T-helper 2 cell treated with Interferon-gamma antibody and Interleukin-4, amounts not matched to agents 5 μg/mL and 100 μg/mL, for 36 hours (primary cell): ENCODE measurements around the gene BOLL.
A peak's percentile ranks its signal among the peaks of the same experiment; 100 is the strongest.
"Not testable (repeated sequence)": the region's sequence is repeated elsewhere in the genome, so short reads cannot be mapped to it uniquely, and the experiment has no call there.

Experiments
- DNase-seq: peaks from one replicate; pipeline ENCODE4 v3.0.0; 2021; ENCODE audit warnings: low spot score
- H3K27ac Mint-ChIP-seq: one replicate; pipeline ENCODE4 v1.8.0; 2021; ENCODE audit warnings: mild to moderate bottlenecking, mixed read lengths
- H3K27me3 Mint-ChIP-seq: one replicate; pipeline ENCODE4 v1.8.0; 2021; ENCODE audit warnings: low read depth, mixed read lengths
- H3K36me3 Mint-ChIP-seq: one replicate; pipeline ENCODE4 v1.8.0; 2021; ENCODE audit warnings: low read depth, mixed read lengths
- H3K4me1 Mint-ChIP-seq: one replicate; pipeline ENCODE4 v1.8.0; 2021; ENCODE audit warnings: low read depth, mixed read lengths
- H3K4me3 Mint-ChIP-seq: one replicate; pipeline ENCODE4 v1.8.0; 2022; ENCODE audit warnings: mild to moderate bottlenecking, moderate library complexity, mixed read lengths
- H3K9me3 Mint-ChIP-seq: one replicate; pipeline ENCODE4 v1.8.0; 2021; ENCODE audit warnings: mixed read lengths

The BOLL gene

GRCh38 chr2:197760293-197760657 lies 24.8 kb downstream of the BOLL start:
- no peak for DNase-seq
- Mint-ChIP-seq H3K4me1 (no peaks in the 10 kb centered on the region), H3K36me3 (no peaks in the 10 kb centered on the region), H3K4me3 (no peak overlapping the region), H3K27ac (no peak overlapping the region), H3K9me3 (peaks cover 14% of the 10 kb centered on the region), H3K27me3 (peaks cover 25% of the 10 kb centered on the region)

DNA sequence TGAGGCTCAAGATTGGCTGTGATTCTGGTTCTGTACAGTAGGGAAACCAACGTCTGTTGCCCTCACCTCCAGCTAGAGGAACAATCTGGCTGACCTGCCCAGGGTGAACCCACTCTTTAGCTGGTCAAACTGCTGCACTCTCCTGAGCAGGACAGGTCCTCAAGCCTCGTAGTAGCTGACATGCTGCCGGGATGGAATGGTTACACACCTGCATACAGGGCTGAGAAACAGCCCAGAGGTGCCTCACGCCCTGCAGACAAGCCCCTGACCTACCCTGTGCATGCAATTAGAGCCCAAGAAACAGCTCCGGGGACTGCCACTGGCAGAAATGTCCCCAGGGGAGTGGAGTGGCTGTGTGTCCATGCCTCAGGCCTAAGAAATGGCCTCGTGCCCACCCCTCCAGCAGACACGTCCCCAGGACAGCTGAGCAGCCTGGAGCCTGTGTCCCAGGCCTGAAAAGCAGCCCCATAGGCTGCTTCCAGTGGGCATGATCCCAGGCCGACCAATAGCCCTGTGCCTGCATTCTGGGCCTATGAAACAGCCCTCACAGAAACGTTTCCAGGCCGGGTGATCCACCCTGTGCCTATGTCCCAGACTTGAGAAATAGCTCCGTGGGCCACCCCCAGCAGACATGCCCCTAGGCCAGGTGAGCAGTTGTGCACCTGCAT lies 25.4 kb downstream of the BOLL start:
- no peak for DNase-seq
- Mint-ChIP-seq H3K4me3 (no peak overlapping the region), H3K36me3 (no peaks in the 10 kb centered on the region), H3K27me3 (peaks cover 21% of the 10 kb centered on the region), H3K4me1 (no peaks in the 10 kb centered on the region), H3K9me3 (peaks cover 14% of the 10 kb centered on the region), H3K27ac (no peak overlapping the region)

DNA sequence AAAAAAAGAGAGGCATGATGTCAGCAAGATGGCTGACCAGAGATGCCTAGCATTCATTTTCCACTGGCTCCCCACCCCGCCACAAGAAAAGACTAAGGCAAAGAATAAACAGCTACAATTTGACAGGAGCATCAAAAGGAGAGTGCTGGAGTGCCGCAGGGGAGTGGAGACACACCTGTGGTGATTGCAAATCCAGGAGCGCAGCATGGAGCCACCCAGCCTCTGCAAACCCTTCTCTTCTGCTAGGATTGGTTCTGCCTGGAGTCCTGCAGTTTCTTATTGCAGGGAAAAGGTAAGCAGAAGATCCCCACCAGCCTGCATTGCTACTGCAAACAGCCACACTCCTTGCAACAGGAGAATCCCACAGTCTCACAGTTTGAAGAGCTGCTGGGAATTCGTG lies 26.1 kb downstream of the BOLL start:
- Mint-ChIP-seq H3K9me3 (peaks cover 14% of the 10 kb centered on the region), H3K36me3 (no peaks in the 10 kb centered on the region), H3K4me3 (no peak overlapping the region), H3K4me1 (no peaks in the 10 kb centered on the region), H3K27ac (no peak overlapping the region), H3K27me3 (peaks cover 15% of the 10 kb centered on the region)
- DNase-seq: no peak

DNA sequence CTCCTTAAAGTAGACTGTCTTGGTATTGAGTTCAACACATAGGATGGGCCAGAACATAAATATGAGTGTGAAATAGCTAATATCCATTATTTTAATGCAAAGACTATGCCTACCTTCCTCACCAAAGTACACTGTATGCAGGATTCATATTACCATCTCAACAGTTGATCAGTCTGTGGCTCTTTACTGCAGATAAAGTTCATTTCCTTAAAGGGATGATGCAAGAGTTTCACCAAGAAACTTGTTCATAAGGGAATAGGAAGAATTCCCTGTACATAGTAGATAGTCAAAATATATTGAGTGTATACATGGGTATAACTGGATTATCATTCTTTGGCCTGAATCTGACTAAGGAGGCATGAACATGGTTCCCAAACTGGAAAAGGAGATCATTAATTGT lies 44.9 kb downstream of the BOLL start:
- Mint-ChIP-seq H3K27ac (no peak overlapping the region), H3K9me3 (no peaks in the 10 kb centered on the region), H3K36me3 (no peaks in the 10 kb centered on the region), H3K27me3 (peaks cover 9% of the 10 kb centered on the region), H3K4me3 (no peak overlapping the region), H3K4me1 (no peaks in the 10 kb centered on the region)
- DNase-seq: no peak

DNA sequence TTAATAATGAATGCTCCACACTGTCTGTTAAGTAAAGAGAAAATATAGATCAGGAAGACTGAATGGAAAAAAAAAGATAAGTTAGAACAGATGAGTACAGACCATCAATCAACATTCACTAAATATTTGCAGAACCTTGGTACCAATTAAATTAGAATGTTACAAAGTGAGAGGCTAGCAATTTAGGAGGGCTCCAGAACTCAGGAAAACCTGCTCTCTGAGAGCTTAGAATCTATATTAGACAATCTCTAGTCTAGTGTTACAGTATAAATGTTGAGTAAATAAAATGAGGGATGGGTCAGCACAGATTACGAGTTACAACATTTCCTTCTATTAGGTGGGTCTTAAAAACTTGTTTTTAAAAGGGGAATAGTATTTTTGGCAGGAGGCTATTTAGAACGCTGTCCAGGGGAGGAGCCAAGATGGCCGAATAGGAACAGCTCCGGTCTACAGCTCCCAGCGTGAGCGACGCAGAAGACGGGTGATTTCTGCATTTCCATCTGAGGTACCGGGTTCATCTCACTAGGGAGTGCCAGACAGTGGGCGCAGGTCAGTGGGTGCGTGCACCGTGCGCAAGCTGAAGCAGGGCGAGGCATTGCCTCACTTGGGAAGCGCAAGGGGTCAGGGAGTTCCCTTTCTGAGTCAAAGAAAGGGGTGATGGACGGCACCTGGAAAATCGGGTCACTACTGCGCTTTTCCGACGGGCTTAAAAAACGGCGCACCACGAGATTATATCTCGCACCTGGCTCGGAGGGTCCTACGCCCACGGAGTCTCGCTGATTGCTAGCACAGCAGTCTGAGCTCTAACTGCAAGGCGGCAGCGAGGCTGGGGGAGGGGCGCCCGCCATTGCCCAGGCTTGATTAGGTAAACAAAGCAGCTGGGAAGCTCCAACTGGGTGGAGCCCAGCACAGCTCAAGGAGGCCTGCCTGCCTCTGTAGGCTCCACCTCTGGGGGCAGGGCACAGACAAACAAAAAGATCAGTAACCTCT lies 56.3 kb downstream of the BOLL start:
- H3K4me3 Mint-ChIP-seq, H3K27ac Mint-ChIP-seq, H3K27me3 Mint-ChIP-seq, H3K36me3 Mint-ChIP-seq, H3K9me3 Mint-ChIP-seq, DNase-seq, H3K4me1 Mint-ChIP-seq: not testable (repeated sequence)

GRCh38 chr2:197727011-197727410 lies 58.1 kb downstream of the BOLL start:
- Mint-ChIP-seq H3K4me3 (no peak overlapping the region), H3K27ac (no peak overlapping the region), H3K4me1 (no peaks in the 10 kb centered on the region), H3K9me3 (no peaks in the 10 kb centered on the region), H3K36me3 (no peaks in the 10 kb centered on the region), H3K27me3 (no peaks in the 10 kb centered on the region)
- DNase-seq: no peak

GRCh38 chr2:197717863-197718262 lies 67.3 kb downstream of the BOLL start:
- H3K36me3 Mint-ChIP-seq: no peaks in the 10 kb centered on the region
- no peaks in the 10 kb centered on the region for H3K27me3 Mint-ChIP-seq
- H3K27ac Mint-ChIP-seq: no peak overlapping the region
- no peak overlapping the region for H3K4me3 Mint-ChIP-seq
- H3K9me3 Mint-ChIP-seq: no peaks in the 10 kb centered on the region
- DNase-seq: no peak
- no peaks in the 10 kb centered on the region for H3K4me1 Mint-ChIP-seq

GRCh38 chr2:197713271-197713670 lies 71.8 kb downstream of the BOLL start:
- H3K27me3 Mint-ChIP-seq: no peaks in the 10 kb centered on the region
- peaks cover 21% of the 10 kb centered on the region for H3K4me1 Mint-ChIP-seq
- H3K36me3 Mint-ChIP-seq: peaks cover 22% of the 10 kb centered on the region
- H3K27ac Mint-ChIP-seq: no peak overlapping the region
- no peak for DNase-seq
- no peaks in the 10 kb centered on the region for H3K9me3 Mint-ChIP-seq
- H3K4me3 Mint-ChIP-seq: no peak overlapping the region

- H3K9me3 Mint-ChIP-seq: no peaks in the 10 kb centered on the region
- H3K36me3 Mint-ChIP-seq: peaks cover 23% of the 10 kb centered on the region
- no peak for DNase-seq
- H3K4me3 Mint-ChIP-seq: no peak overlapping the region
- no peak overlapping the region for H3K27ac Mint-ChIP-seq
- no peaks in the 10 kb centered on the region for H3K27me3 Mint-ChIP-seq
- H3K4me1 Mint-ChIP-seq: peaks cover 28% of the 10 kb centered on the region
Measured at GRCh38 chr2:197711578-197711977, 73.5 kb downstream of the BOLL start.

- Mint-ChIP-seq H3K27me3 (no peaks in the 10 kb centered on the region), H3K27ac (no peak overlapping the region), H3K9me3 (no peaks in the 10 kb centered on the region), H3K4me1 (peaks cover 34% of the 10 kb centered on the region), H3K4me3 (no peak overlapping the region), H3K36me3 (peaks cover 23% of the 10 kb centered on the region)
- DNase-seq: no peak
Measured at GRCh38 chr2:197710424-197711042, 74.6 kb downstream of the BOLL start.

- not testable (repeated sequence) for DNase-seq, H3K4me3 Mint-ChIP-seq, H3K27me3 Mint-ChIP-seq, H3K9me3 Mint-ChIP-seq, H3K27ac Mint-ChIP-seq
- Mint-ChIP-seq H3K4me1 (peaks cover 39% of the 10 kb centered on the region), H3K36me3 (peaks cover 23% of the 10 kb centered on the region)
Measured at GRCh38 chr2:197709140-197709539, 76.0 kb downstream of the BOLL start.

DNA sequence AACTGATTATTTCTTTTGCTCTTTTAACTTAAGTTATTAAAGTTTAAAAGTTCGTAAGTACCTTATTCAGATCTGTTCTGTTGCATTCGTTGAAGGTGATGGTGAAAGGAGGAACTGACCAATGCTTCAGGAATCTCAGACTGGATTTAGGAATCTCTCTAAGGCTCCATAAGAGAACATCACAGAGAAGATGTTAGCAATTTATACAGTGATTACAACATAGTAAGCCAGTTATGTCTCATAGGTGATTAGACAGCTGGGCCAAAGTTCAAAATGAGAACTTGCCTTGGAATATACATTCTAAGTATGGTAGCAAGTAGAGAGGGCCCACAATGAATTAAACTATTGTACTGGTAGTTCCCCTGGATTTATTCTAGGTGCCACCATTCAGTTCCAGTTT lies 76.8 kb downstream of the BOLL start:
- DNase-seq: no peak
- H3K36me3 Mint-ChIP-seq: peaks cover 23% of the 10 kb centered on the region
- H3K27me3 Mint-ChIP-seq: no peaks in the 10 kb centered on the region
- peak overlapping the region; percentile 47 for H3K4me3 Mint-ChIP-seq
- no peaks in the 10 kb centered on the region for H3K9me3 Mint-ChIP-seq
- no peak overlapping the region for H3K27ac Mint-ChIP-seq
- H3K4me1 Mint-ChIP-seq: peaks cover 39% of the 10 kb centered on the region

- Mint-ChIP-seq H3K9me3 (peaks cover 1% of the 10 kb centered on the region), H3K27me3 (peaks cover 1% of the 10 kb centered on the region), H3K4me3 (peak overlapping the region; percentile 93), H3K27ac (no peak overlapping the region), H3K4me1 (peaks cover 39% of the 10 kb centered on the region), H3K36me3 (peaks cover 23% of the 10 kb centered on the region)
- no peak for DNase-seq
Measured at GRCh38 chr2:197707316-197708213, 77.6 kb downstream of the BOLL start.
